Measurements from ENCODE around the gene CCND2. TPM values are rescaled to one million over a fixed set of nuclear protein-coding genes. Genes with fewer than 3 reads are reported as not detected.

CCND2 gene
- total and polyA plus RNA-seq, 2 of the 4 experiments (the other 2 are of a cell fraction) = 1.1 to 2.3 TPM

DNA sequence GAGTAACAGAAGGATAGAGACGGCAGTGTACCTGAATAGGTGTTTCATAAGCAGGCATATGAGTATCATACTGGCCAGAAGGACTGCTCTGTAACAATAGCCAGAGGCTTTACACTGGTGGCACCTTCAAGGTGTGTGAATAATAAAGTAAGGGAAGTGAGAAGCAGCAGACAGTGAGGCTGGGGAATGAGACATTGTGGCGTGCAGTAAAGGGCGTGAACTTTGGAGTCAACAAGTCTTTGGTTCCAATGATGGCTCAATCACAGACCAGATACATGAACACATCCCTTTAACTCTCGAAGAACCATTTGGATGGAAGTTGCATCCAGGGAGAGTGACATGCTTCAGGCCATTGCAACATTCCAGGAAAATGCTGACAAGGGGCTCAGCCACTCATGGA is 32.0 kb upstream of the CCND2 start:
- Histone ChIP-seq H3K79me1 (ENCODE audit: low read depth in 1 of 2, low read length in 2 of 2) (no peaks in the 10 kb centered on the region), H2BK20ac (ENCODE audit: low read depth, low read length) (no peak overlapping the region), H4K20me1 (ENCODE audit: insufficient read depth, low read length) (no peaks in the 10 kb centered on the region), H3K18ac (ENCODE audit: low read depth, low read length) (no peak overlapping the region), H4K91ac (ENCODE audit: insufficient read depth, low read depth, low read length) (no peak overlapping the region), H3K56ac (ENCODE audit: extremely low read depth, insufficient read depth, low read length) (no peak overlapping the region), H3K23ac (ENCODE audit: low read depth, low read length) (no peak overlapping the region), H2AK5ac (ENCODE audit: low read depth, low read length) (no peak overlapping the region), H4K5ac (ENCODE audit: low read depth, low read length) (no peak overlapping the region), H4K8ac (ENCODE audit: low read depth in 2 of 2, low read length in 2 of 2) (no peak overlapping the region), H2AK9ac (replicated peaks; ENCODE audit: low read depth, low read length, poor library complexity) (no peak overlapping the region), H3K36me3 (ENCODE audit: control insufficient read depth, insufficient read depth, low read length) (no peaks in the 10 kb centered on the region), H3K9ac (ENCODE audit: low read depth, low read length) (no peak overlapping the region), H3K4ac (ENCODE audit: low read depth, low read length) (no peak overlapping the region), H3K4me3 (ENCODE audit: insufficient read depth, low read depth, low read length) (no peak overlapping the region), H3K4me2 (ENCODE audit: low read depth, low read length) (no peak overlapping the region), H3K9me3 (ENCODE audit: control insufficient read depth, insufficient read depth, low read length) (peaks cover 4% of the 10 kb centered on the region; the same call in 1 of the 2 replicates), H2BK15ac (ENCODE audit: low read depth, low read length) (no peak overlapping the region), H3K27me3 (ENCODE audit: control insufficient read depth, insufficient read depth, low read length) (no peaks in the 10 kb centered on the region), H3K14ac (replicated peaks; ENCODE audit: low read depth, low read length) (no peak overlapping the region), H2AFZ (replicated peaks; ENCODE audit: low read length, poor library complexity) (no peak overlapping the region), H3K9me1 (ENCODE audit: insufficient read depth, low read length) (no peaks in the 10 kb centered on the region), H3K27ac (ENCODE audit: insufficient read depth, low read length) (no peak overlapping the region), H2BK120ac (ENCODE audit: low read depth, low read length) (no peak overlapping the region), H3K4me1 (ENCODE audit: control insufficient read depth, insufficient read depth, low read length) (no peaks in the 10 kb centered on the region), H2BK5ac (ENCODE audit: low read depth, low read length, poor library complexity, severe bottlenecking) (no peak overlapping the region)
- in situ Hi-C loops (cut with MboI; ENCODE audit: low sequenced_read_pairs) (no loop called here), intact Hi-C loops (cut with micrococcal nuclease) (no loop called here), dilution Hi-C loops (cut with HindIII; ENCODE audit: low sequenced_read_pairs, unreplicated experiment) (no loop called here)
- ChIA-PET CTCF (interaction anchor here (0.7 kb wide), 1 partner anchor 9 kb away, joined by 5 read pairs; no protein-coding TSS in a partner anchor), POLR2A (ENCODE audit: unreplicated experiment) (no interaction called here)
- no CpG with 5 or more reads among the region's 4 CpGs for WGBS, 2 experiments (ENCODE audit: extremely low coverage in 2 of 2, insufficient read length in 1 of 2)
- no peak for ATAC-seq (ENCODE audit: low read depth)
- no peak for TF ChIP-seq RFX5 (IDR thresholded peaks at IDR 0.05; ENCODE audit: low read depth, low read length)
- no peak for TF ChIP-seq MXI1 (IDR thresholded peaks at IDR 0.05; ENCODE audit: borderline replicate concordance, low read depth, low read length)
- no peak for TF ChIP-seq USF2 (IDR thresholded peaks at IDR 0.05; ENCODE audit: low read depth, low read length)
- TF ChIP-seq, protein P1, sequence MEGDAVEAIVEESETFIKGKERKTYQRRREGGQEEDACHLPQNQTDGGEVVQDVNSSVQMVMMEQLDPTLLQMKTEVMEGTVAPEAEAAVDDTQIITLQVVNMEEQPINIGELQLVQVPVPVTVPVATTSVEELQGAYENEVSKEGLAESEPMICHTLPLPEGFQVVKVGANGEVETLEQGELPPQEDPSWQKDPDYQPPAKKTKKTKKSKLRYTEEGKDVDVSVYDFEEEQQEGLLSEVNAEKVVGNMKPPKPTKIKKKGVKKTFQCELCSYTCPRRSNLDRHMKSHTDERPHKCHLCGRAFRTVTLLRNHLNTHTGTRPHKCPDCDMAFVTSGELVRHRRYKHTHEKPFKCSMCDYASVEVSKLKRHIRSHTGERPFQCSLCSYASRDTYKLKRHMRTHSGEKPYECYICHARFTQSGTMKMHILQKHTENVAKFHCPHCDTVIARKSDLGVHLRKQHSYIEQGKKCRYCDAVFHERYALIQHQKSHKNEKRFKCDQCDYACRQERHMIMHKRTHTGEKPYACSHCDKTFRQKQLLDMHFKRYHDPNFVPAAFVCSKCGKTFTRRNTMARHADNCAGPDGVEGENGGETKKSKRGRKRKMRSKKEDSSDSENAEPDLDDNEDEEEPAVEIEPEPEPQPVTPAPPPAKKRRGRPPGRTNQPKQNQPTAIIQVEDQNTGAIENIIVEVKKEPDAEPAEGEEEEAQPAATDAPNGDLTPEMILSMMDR (conservative IDR thresholded peaks at IDR 0.05; ENCODE audit: low read depth, low read length) = no peak
- no peak for TF ChIP-seq POLR2A (IDR thresholded peaks at IDR 0.05; ENCODE audit: low read depth, low read length)
- TF ChIP-seq FOS (IDR thresholded peaks at IDR 0.05; ENCODE audit: low read depth, low read length) = no peak
- TF ChIP-seq, protein P2, sequence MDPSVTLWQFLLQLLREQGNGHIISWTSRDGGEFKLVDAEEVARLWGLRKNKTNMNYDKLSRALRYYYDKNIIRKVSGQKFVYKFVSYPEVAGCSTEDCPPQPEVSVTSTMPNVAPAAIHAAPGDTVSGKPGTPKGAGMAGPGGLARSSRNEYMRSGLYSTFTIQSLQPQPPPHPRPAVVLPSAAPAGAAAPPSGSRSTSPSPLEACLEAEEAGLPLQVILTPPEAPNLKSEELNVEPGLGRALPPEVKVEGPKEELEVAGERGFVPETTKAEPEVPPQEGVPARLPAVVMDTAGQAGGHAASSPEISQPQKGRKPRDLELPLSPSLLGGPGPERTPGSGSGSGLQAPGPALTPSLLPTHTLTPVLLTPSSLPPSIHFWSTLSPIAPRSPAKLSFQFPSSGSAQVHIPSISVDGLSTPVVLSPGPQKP (IDR thresholded peaks at IDR 0.05; ENCODE audit: borderline replicate concordance, low read depth, low read length) = no peak
- no peak for TF ChIP-seq CHD1 (IDR thresholded peaks at IDR 0.05; ENCODE audit: low read depth, low read length)
- TF ChIP-seq BHLHE40 (IDR thresholded peaks at IDR 0.05; ENCODE audit: low read depth, low read length) = no peak
- TF ChIP-seq RAD21 (IDR thresholded peaks at IDR 0.05; ENCODE audit: low read length) = no peak
- no TSS peak for BruUV-seq (replicated peaks)
- no peak for DNase-seq

Data from IMR-90 (cell line).